Activated CD4-positive, alpha-beta T cell treated with anti-CD3 and anti-CD28 coated beads, Interleukin-2, amount 10 ng/mL, durations not matched to agents 7 days and 5 days (primary cell): ENCODE results near the gene C13orf42. TPM values are rescaled to one million over a fixed set of nuclear protein-coding genes. Genes with fewer than 3 reads are reported as not detected.

Experiments used
- CTCF ChIA-PET: fragments of 350-600 bp; sonication (Branson Sonifier 250); formaldehyde crosslinking; loops from one replicate; lab custom pipeline; 2021; ENCODE audit warnings: antibody characterized with exemption; lab: Charles Lee
- POLR2A ChIA-PET: fragments of 350-600 bp; sonication (Branson Sonifier 250); formaldehyde crosslinking; loops from one replicate; lab custom pipeline; 2021; ENCODE audit warnings: antibody characterized with exemption; lab: Charles Lee
- DNase-seq: peaks from one replicate; pipeline ENCODE4 v3.0.0-alpha.2; 2020
- H3K27ac Mint-ChIP-seq: one replicate; pipeline ENCODE4 v1.8.0; 2021; ENCODE audit warnings: mild to moderate bottlenecking, moderate library complexity, mixed read lengths
- H3K27me3 Mint-ChIP-seq: one replicate; pipeline ENCODE4 v1.8.0; 2021; ENCODE audit warnings: mixed read lengths
- H3K36me3 Mint-ChIP-seq: one replicate; pipeline ENCODE4 v1.8.0; 2021; ENCODE audit warnings: low read depth, mixed read lengths
- H3K4me1 Mint-ChIP-seq: one replicate; pipeline ENCODE4 v1.8.0; 2021; ENCODE audit warnings: mixed read lengths
- H3K4me3 Mint-ChIP-seq: one replicate; pipeline ENCODE4 v1.8.0; 2021; ENCODE audit warnings: mild to moderate bottlenecking, moderate library complexity, mixed read lengths
- H3K9me3 Mint-ChIP-seq: one replicate; pipeline ENCODE4 v1.8.0; 2021; ENCODE audit warnings: mixed read lengths
- total RNA-seq, 2 experiments: library from RNA; stranded (reverse); gene quantifications; one replicate each; pipeline ENCODE4 v1.2.3, GENCODE V29; 2021

C13orf42 gene
- total RNA-seq, 2 experiments from 2014 or later = not detected

DNA sequence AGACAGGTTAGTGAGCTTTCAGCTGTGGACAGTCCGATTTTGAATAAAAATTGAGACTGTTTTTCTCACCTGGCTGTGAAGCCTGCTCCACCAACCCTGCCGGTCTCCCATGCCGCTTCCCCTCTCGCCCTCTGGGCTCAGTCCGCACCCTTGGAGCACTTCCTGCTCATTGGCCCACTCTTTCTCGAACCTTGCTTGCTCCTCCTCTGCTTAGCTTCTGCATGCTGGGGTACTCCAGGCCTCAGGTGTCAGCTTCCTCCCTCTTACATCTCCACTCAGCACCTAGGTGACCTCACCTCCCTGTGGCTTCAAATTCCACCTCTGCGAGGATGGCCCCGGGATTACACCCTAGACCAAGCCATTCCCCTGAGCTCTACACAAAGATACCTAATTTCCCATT is 39.6 kb downstream of the C13orf42 start:
- ChIA-PET POLR2A (no interaction called here), CTCF (interaction anchor here (1.5 kb wide), 1 partner anchor 19 kb away, joined by 4 read pairs; no protein-coding TSS in a partner anchor)
- Mint-ChIP-seq H3K4me3 (no peak overlapping the region), H3K27me3 (peaks cover 17% of the 10 kb centered on the region), H3K36me3 (no peaks in the 10 kb centered on the region), H3K9me3 (no peaks in the 10 kb centered on the region), H3K27ac (no peak overlapping the region), H3K4me1 (peaks cover 35% of the 10 kb centered on the region)
- no peak for DNase-seq

DNA sequence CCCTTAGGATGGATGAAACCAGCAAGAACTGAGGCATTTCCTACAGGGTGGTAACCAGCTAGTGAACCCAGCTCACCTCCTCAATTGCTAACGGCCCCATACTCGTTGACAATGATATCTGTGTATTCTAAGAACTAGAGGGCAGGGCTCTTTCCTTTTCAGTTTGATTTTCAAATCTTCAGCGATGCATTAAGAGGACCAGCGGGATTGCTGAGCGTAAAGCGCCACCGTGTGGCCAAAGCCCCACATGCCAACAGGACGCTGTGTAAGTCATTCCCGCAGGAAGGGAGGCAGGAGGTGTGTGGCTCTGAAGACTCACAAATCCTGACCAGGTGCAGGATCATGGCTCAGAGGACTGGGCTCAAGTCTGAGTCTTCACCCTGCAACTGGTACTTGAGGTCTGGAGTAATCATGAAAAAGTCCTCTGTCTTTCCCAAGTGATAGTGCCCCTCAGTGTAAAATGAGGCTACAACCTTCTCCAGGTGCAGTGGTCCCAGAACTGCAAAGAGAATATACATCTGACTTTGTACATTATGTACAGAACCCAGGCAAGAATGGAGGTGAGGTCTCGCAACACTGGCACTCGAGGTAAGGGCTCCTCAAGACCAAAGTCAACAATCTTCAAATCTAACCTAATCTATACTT is 40.9 kb downstream of the C13orf42 start:
- Mint-ChIP-seq H3K36me3 (no peaks in the 10 kb centered on the region), H3K4me1 (peaks cover 39% of the 10 kb centered on the region), H3K9me3 (no peaks in the 10 kb centered on the region), H3K4me3 (no peak overlapping the region), H3K27me3 (peaks cover 17% of the 10 kb centered on the region), H3K27ac (peak overlapping the region; percentile 79)
- POLR2A ChIA-PET = no interaction called here
- DNase-seq = peak; percentile 84
- CTCF ChIA-PET = interaction anchor here (0.7 to 1.5 kb wide), 7 partner anchors 13 to 1105 kb away, joined by 3 to 9 read pairs (median 3); no protein-coding TSS in a partner anchor

DNA sequence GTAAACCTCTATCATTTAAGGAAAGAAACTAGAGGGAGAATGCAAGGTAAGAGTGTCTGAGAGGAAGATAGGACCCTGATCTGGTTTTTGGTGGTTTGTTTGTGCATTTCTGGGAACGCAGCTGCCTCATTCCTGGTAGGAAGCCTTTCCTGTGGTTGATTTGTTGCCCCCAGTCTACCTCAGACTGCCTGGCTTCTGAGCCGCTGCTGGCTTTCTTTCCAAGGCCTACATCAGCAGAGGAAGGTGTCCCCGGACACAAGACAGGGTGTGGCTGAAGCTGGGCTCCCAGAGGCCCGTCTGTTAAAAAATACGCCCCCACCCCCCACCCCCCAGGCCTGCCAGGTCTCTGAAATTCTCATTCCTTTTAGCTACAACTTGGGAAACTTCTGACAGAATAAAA is 42.6 kb downstream of the C13orf42 start:
- Mint-ChIP-seq H3K36me3 (no peaks in the 10 kb centered on the region), H3K27ac (no peak overlapping the region), H3K4me3 (no peak overlapping the region), H3K27me3 (peaks cover 18% of the 10 kb centered on the region), H3K9me3 (no peaks in the 10 kb centered on the region), H3K4me1 (peaks cover 39% of the 10 kb centered on the region)
- CTCF ChIA-PET = interaction anchor here (0.6 to 1.3 kb wide), 5 partner anchors 14 to 1318 kb away, joined by 3 to 6 read pairs (median 3); no protein-coding TSS in a partner anchor
- DNase-seq = no peak
- POLR2A ChIA-PET = no interaction called here

DNA sequence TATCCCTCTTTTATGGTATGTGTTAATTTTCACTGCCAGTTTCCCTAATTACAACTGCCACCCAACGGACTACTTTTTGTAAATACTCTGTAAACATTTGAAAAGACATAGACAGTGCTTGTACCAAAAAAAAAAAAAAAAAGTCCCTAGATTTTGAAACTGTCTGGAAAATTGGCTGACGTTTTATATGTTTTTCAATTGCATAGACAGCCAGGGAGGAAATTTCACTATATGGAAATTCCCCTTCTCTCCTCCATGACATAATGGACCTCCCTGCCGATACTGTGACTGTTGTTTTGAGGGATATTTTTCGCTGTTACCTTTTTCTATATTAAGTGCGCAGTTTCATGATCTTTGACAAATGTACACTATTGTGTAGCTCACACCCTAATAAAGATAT is 43.4 kb downstream of the C13orf42 start:
- Mint-ChIP-seq H3K9me3 (no peaks in the 10 kb centered on the region), H3K27ac (no peak overlapping the region), H3K4me1 (peaks cover 39% of the 10 kb centered on the region), H3K4me3 (no peak overlapping the region), H3K36me3 (no peaks in the 10 kb centered on the region), H3K27me3 (peaks cover 20% of the 10 kb centered on the region)
- ChIA-PET CTCF (interaction anchor here (0.6 kb wide), 2 partner anchors 529 to 1047 kb away, joined by 3 to 5 read pairs; no protein-coding TSS in a partner anchor), POLR2A (no interaction called here)
- DNase-seq = no peak

DNA sequence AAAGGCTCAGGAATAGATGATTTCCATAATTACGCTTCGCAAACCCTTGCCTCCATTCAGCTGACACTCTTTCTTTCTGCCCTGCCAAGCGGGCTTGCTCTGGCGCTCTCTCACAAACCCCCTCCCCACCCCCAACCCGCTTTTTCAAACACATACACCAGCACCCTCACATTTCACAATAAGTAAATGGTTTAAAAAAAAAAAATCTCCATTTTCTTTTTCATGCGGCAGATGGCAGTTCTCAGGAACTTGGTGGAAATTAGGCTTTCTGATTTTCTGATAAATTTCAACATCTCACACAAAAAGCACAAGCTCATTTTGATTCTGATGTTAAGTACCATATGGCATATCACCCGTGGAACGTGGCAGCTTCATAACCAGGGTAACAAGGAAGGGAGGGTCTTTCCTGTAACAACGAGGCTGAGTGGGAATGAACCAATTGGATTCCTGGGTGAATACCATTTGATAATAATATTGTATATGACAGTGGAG is 43.8 kb downstream of the C13orf42 start:
- H3K9me3 Mint-ChIP-seq = no peaks in the 10 kb centered on the region
- H3K4me1 Mint-ChIP-seq = peaks cover 39% of the 10 kb centered on the region
- CTCF ChIA-PET = interaction anchor here (0.6 kb wide), 1 partner anchor 1046 kb away, joined by 3 read pairs; no protein-coding TSS in a partner anchor
- no peak for DNase-seq
- H3K27me3 Mint-ChIP-seq = peaks cover 20% of the 10 kb centered on the region
- H3K27ac Mint-ChIP-seq = no peak overlapping the region
- POLR2A ChIA-PET = no interaction called here
- no peak overlapping the region for H3K4me3 Mint-ChIP-seq
- no peaks in the 10 kb centered on the region for H3K36me3 Mint-ChIP-seq

DNA sequence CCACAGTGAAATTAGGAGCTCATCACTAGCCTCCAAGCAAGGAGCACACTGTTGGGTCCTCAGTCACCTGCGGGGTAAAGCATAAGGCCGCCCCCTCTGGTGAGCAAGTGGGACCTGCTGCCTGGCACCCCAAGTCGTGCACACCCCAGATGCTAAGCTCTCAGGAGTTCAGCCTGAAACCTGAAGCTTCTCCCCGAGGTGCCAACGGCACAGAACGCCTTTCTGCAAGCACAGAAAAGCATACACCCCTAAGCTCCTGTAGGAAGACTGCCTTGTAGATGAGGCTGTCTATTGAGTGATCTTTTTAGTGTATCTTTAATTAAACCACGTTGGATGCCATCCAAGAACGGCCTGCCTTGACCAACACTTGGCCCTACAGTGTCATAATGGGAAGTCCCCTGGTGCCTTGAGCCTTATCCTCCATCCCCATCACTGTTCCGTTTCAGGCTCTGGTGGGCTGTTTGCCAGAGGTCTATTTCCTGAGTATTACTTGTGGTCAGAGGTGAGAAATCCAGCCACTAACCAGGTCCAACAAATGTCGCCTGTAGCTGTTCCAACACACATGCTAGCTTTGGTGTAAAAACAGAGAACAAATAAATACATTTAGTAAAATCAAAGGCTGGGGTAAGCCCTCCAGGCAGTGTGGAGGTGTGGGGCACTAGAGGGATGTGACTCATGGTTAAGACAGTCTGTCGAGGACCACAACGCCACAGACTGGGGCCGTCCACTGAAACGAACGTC is 44.8 kb downstream of the C13orf42 start:
- H3K36me3 Mint-ChIP-seq = no peaks in the 10 kb centered on the region
- no peak overlapping the region for H3K27ac Mint-ChIP-seq
- H3K27me3 Mint-ChIP-seq = peaks cover 21% of the 10 kb centered on the region
- H3K4me3 Mint-ChIP-seq = no peak overlapping the region
- POLR2A ChIA-PET = no interaction called here
- no peak for DNase-seq
- H3K9me3 Mint-ChIP-seq = no peaks in the 10 kb centered on the region
- CTCF ChIA-PET = interaction anchor here (0.6 to 1.1 kb wide), 4 partner anchors 10 to 1100 kb away, joined by 3 to 4 read pairs (median 3); no protein-coding TSS in a partner anchor
- peaks cover 38% of the 10 kb centered on the region for H3K4me1 Mint-ChIP-seq

DNA sequence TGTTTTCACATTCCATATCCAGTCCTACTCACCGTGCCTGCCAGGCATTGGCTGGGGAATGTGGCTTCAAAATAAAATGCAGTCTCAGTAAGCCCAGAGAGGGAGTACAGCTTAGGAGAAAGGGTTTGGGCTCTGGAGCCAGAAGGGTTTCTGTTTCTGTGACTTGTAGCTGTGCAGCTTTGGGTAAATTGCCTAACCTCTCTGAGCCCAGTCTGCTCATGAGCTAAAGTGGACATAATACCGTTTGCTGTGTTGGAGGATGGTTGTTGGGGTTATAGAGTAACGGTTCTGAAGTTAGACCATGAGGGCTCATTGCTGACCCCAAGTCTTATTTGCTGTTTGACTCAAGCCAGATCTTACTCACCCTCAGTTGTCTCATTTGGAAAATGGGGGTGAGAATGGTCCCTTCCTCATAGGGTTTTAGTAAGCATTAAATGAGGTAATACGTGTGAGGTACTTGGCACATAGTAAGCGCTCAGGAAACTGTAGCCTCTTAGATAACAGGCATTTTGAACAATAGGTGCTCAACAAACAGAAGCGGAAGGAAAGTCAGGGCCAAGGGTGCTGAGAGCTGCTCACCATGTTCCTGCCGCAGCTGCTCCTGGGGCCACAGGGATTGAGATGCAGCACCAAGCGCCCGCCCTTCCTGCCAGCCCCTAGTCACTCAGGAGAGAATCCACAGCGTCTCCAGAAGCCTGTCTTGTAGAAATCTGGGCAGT is 45.5 kb downstream of the C13orf42 start:
- Mint-ChIP-seq H3K4me1 (peaks cover 33% of the 10 kb centered on the region), H3K27me3 (peaks cover 21% of the 10 kb centered on the region), H3K9me3 (no peaks in the 10 kb centered on the region), H3K27ac (no peak overlapping the region), H3K4me3 (no peak overlapping the region), H3K36me3 (no peaks in the 10 kb centered on the region)
- ChIA-PET CTCF (interaction anchor here (0.8 to 1.1 kb wide), 3 partner anchors 9 to 1089 kb away, joined by 3 to 4 read pairs (median 3); no protein-coding TSS in a partner anchor), POLR2A (no interaction called here)
- DNase-seq = no peak

DNA sequence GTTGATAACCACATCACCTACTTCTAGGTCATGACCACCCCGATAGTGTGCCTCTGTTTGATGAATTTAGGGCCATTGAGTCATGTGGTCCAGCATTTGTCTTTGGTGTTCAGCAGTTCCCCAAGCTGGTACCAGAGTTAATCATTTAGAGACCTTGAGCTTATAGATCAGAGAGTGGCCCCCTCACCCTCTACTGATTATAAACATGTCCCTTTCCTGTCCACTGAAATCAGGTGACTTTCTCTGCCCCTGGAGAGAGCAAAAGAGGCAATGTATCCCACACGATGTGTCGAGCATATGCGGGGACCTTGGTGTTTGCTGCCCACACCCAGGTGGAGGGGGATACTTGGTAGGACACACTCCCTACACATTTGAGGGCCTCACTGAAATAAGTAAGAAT is 46.3 kb downstream of the C13orf42 start:
- H3K27me3 Mint-ChIP-seq = peaks cover 21% of the 10 kb centered on the region
- DNase-seq = no peak
- CTCF ChIA-PET = no interaction called here
- H3K4me1 Mint-ChIP-seq = peaks cover 25% of the 10 kb centered on the region
- no peaks in the 10 kb centered on the region for H3K9me3 Mint-ChIP-seq
- no peaks in the 10 kb centered on the region for H3K36me3 Mint-ChIP-seq
- no peak overlapping the region for H3K4me3 Mint-ChIP-seq
- H3K27ac Mint-ChIP-seq = no peak overlapping the region
- POLR2A ChIA-PET = no interaction called here

DNA sequence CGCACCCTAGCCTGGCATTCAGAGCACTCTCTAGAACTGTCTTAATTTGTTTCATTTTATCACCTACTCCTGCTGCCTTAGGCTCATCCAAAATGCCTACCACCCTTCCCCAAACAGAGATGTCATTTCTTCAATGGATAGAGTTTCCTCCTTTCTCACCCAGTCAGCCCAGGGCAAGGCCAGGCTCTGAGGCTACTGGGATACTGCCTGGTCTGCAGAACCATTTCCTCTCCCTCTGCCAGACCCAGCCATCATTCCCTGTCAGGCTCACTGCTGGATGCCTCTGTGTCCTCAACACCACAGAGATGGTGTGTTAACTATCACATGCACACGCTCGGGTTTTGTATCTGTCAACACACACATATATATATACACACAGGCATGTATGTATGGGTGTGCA is 47.2 kb downstream of the C13orf42 start:
- peaks cover 21% of the 10 kb centered on the region for H3K27me3 Mint-ChIP-seq
- H3K27ac Mint-ChIP-seq = no peak overlapping the region
- POLR2A ChIA-PET = no interaction called here
- DNase-seq = no peak
- CTCF ChIA-PET = no interaction called here
- no peak overlapping the region for H3K4me3 Mint-ChIP-seq
- H3K4me1 Mint-ChIP-seq = peaks cover 16% of the 10 kb centered on the region
- no peaks in the 10 kb centered on the region for H3K36me3 Mint-ChIP-seq
- no peaks in the 10 kb centered on the region for H3K9me3 Mint-ChIP-seq

DNA sequence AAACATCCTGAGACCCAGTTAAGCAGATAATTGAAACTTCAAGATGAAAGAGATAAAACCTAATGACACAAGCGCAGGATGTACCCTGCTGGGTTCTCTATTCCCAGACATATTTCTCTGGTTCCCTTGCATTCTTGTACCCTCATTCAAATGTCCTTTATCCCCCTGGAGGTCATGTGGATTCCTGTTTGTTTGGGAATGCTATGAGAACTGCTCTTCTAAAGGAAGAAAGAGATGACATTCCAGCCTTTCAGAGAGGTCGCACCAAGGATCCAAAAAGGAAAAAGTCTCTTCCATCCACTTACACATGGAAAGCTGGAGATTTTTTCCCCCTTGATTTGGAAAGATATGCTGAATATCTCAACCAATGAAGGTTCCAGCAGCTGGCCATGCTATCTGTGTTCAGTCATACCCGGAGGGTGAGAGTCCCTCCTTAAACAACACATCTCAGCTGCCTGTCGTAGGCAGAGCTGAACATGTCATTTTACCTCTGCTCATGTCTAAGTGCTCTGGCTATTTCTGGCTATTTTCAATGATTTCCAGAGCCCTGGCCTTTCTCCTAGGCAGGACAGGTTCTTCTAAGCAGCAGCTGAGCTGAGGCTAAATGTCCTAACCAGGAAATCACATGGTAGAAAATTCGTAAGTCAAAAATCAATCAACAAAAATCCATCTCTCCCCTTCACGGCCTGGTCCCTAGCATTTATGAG is 52.5 kb downstream of the C13orf42 start:
- H3K27me3 Mint-ChIP-seq = peaks cover 6% of the 10 kb centered on the region
- no peaks in the 10 kb centered on the region for H3K4me1 Mint-ChIP-seq
- H3K4me3 Mint-ChIP-seq = no peak overlapping the region
- no peak overlapping the region for H3K27ac Mint-ChIP-seq
- CTCF ChIA-PET = no interaction called here
- no peaks in the 10 kb centered on the region for H3K9me3 Mint-ChIP-seq
- DNase-seq = no peak
- POLR2A ChIA-PET = no interaction called here
- no peaks in the 10 kb centered on the region for H3K36me3 Mint-ChIP-seq

DNA sequence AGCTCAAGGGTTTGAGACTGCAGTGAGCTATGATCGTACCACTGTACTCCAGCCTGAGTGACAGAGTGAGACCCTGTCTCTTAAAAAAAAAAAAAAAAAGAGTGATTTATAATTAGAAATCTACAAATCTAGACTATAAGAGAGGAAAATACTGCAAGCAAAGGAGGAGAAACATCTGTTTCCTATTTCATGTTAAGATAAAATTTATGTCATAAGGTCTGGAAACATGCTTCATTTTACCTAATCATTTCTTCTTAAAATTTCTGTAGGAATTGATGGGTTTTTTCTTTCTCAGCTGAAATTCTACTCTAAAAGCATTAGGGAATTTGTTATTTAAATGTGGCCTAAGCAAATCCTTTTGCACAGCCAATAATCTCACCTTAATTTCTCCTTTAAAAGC is 53.2 kb downstream of the C13orf42 start:
- H3K36me3 Mint-ChIP-seq = no peaks in the 10 kb centered on the region
- ChIA-PET POLR2A (no interaction called here), CTCF (interaction anchor here (0.9 kb wide), 1 partner anchor 12 kb away, joined by 4 read pairs; no protein-coding TSS in a partner anchor)
- no peak for DNase-seq
- H3K4me3 Mint-ChIP-seq = no peak overlapping the region
- no peaks in the 10 kb centered on the region for H3K4me1 Mint-ChIP-seq
- peaks cover 3% of the 10 kb centered on the region for H3K27me3 Mint-ChIP-seq
- H3K9me3 Mint-ChIP-seq = no peaks in the 10 kb centered on the region
- no peak overlapping the region for H3K27ac Mint-ChIP-seq

DNA sequence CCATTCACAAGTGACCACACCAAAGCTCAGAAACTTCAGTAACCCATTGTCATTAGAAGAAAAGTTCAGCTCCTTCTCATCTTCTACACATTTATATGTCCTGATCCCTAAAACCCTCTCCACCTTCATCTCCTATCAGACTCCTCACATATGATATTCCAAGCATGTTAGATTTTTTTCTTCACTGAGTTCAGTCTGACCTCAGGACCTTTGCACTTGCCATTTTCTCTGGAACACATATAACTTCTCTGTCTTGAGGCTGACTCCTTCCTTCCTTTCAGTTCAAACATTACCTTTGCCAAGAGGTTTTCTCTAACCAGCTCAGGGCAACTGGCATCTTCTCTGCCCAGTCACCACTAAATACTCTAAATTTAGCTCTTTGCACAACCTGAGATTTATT is 54.1 kb downstream of the C13orf42 start:
- CTCF ChIA-PET = interaction anchor here (0.6 to 1.3 kb wide), 3 partner anchors 9 to 79 kb away, joined by 3 to 4 read pairs (median 3); no protein-coding TSS in a partner anchor
- no peak for DNase-seq
- Mint-ChIP-seq H3K27me3 (peaks cover 2% of the 10 kb centered on the region), H3K36me3 (no peaks in the 10 kb centered on the region), H3K4me1 (no peaks in the 10 kb centered on the region), H3K27ac (no peak overlapping the region), H3K4me3 (no peak overlapping the region), H3K9me3 (no peaks in the 10 kb centered on the region)
- POLR2A ChIA-PET = no interaction called here
